ENCODE data around the gene RELN. TPM values are rescaled to one million over a fixed set of nuclear protein-coding genes. Genes with fewer than 3 reads are reported as not detected.
"Not testable (repeated sequence)": the region's sequence is repeated elsewhere in the genome, so short reads cannot be mapped to it uniquely, and the experiment has no call there.

RELN gene
- total RNA-seq, 1 donor from 2014 or later = 0.11 TPM

DNA sequence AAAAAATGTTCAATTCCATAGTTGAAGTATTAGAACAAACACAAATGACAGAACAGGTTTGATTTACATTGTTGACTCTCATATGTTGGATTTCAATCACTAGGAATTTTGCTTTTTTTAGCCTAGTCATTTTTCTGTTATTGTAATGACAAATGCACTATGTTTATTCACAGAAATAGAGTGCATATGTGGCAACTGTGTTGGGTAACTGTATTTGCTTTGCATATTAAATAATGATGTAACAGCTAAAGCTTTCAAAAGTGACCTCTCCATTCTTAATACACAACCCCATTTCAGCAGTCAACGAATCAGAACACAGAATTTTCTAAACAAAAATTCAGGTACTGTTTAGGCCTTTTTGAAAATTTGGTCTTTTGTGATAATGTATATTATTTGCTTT is 489.5 kb downstream of the RELN start:
- Histone ChIP-seq H3K36me3 (no peaks in the 10 kb centered on the region), H3K9me3 (no peaks in the 10 kb centered on the region), H3K4me3 (no peak overlapping the region), H3K27me3 (no peaks in the 10 kb centered on the region), H3K4me1 (no peaks in the 10 kb centered on the region), H3K27ac (no peak overlapping the region)
- intact Hi-C loops (cut with DNase I) = no loop called here
- TF ChIP-seq, protein P1, sequence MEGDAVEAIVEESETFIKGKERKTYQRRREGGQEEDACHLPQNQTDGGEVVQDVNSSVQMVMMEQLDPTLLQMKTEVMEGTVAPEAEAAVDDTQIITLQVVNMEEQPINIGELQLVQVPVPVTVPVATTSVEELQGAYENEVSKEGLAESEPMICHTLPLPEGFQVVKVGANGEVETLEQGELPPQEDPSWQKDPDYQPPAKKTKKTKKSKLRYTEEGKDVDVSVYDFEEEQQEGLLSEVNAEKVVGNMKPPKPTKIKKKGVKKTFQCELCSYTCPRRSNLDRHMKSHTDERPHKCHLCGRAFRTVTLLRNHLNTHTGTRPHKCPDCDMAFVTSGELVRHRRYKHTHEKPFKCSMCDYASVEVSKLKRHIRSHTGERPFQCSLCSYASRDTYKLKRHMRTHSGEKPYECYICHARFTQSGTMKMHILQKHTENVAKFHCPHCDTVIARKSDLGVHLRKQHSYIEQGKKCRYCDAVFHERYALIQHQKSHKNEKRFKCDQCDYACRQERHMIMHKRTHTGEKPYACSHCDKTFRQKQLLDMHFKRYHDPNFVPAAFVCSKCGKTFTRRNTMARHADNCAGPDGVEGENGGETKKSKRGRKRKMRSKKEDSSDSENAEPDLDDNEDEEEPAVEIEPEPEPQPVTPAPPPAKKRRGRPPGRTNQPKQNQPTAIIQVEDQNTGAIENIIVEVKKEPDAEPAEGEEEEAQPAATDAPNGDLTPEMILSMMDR (IDR thresholded peaks at IDR 0.05) = no peak
- no peak for DNase-seq (ENCODE audit: low spot score in 2 of 2)

DNA sequence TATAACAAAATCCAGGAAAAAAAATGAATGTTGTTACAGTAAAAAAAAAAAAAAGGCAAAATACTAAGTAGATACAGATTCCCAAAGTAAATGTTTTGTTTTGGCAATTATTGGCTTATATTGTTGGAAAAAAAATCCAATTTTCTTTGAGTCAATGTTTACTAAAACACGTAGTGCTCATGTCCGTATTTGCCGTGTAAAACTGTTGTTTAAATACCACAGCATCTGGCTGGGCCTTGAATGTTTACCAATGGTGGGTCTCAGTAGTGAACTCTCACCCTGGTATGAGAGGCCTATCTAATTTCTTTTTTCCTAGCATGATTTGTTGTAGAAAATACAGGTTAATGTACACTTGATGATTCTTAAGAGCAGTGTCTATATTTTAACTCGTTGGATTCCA is 502.0 kb downstream of the RELN start:
- H3K4me1 ChIP-seq = no peaks in the 10 kb centered on the region
- no peak for DNase-seq (ENCODE audit: low spot score in 2 of 2)
- no peaks in the 10 kb centered on the region for H3K36me3 ChIP-seq
- H3K4me3 ChIP-seq = no peak overlapping the region
- H3K9me3 ChIP-seq = no peaks in the 10 kb centered on the region
- TF ChIP-seq, protein P1 (IDR thresholded peaks at IDR 0.05) = no peak
- no peaks in the 10 kb centered on the region for H3K27me3 ChIP-seq
- intact Hi-C loops (cut with DNase I) = no loop called here
- no peak overlapping the region for H3K27ac ChIP-seq

DNA sequence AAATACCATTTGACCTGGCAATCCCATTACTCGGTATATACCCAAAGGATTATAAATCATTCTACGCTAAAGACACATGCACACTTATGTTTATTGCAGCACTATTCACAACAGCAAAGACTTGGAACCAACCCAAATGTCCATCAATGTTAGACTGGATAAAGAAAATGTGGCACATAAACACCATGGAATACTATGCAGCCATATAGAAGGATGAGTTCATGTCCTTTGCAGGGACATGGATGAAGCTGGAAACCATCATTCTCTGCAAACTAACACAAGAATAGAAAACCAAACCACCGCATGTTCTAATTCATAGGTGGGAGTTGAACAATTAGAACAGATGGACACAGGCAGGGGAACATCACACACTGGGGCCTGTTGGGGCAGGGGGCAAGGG is 502.6 kb downstream of the RELN start:
- H3K36me3 ChIP-seq; H3K27me3 ChIP-seq; H3K27ac ChIP-seq; H3K4me1 ChIP-seq; DNase-seq (ENCODE audit: low spot score in 2 of 2); H3K4me3 ChIP-seq; H3K9me3 ChIP-seq; intact Hi-C loops (cut with DNase I): not testable (repeated sequence)

DNA sequence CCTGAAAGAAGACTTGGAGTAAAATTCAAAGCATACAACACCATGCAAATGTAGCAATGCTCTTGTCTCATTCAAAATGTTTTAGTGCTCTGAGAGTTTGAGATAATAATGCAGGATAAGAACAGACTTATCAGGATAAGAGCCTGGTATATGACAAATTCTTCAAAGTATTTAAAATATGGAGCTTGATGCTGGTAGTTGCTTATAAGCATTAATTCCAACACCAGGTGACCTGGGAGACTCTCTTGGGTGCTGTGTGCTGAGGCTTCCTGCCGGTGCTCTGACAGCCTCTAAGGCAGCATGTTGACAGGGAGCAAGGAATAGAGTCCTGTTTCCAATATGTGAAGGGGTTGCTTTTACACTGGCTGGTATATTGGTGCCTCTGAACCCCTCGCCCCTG is 508.7 kb downstream of the RELN start:
- H3K9me3 ChIP-seq = no peaks in the 10 kb centered on the region
- intact Hi-C loops (cut with DNase I) = no loop called here

DNA sequence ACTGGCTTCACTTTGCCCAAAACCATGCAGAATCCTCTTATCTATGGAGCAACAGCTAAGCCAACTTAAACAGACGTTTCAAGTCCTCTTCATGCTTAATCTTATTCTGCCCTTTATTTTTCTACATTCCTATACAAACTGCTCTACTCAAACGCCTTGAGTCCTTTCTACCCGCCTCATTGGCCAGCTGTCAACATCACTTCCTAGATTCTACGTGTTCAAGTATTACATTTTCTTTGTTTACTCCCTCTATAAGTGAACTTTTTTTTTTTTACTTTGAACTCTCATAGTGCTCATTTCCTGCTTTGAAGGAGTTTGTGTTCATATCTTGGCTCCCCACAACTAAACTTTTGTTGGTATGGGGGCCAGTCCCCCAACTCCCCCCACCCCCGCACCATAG is 514.5 kb downstream of the RELN start:
- Histone ChIP-seq H3K27ac (no peak overlapping the region), H3K27me3 (no peaks in the 10 kb centered on the region), H3K9me3 (no peaks in the 10 kb centered on the region), H3K4me1 (no peaks in the 10 kb centered on the region), H3K36me3 (no peaks in the 10 kb centered on the region), H3K4me3 (no peak overlapping the region)
- no peak for DNase-seq (ENCODE audit: low spot score in 2 of 2)
- intact Hi-C loops (cut with DNase I) = no loop called here
- TF ChIP-seq, protein P1 (IDR thresholded peaks at IDR 0.05) = no peak

More for the DNA sequence above, 508.7 kb downstream of the RELN start:
- no peak for DNase-seq (ENCODE audit: low spot score in 2 of 2)
- no peaks in the 10 kb centered on the region for H3K36me3 ChIP-seq
- no peak overlapping the region for H3K4me3 ChIP-seq
- TF ChIP-seq, protein P1 (IDR thresholded peaks at IDR 0.05) = no peak
- no peaks in the 10 kb centered on the region for H3K4me1 ChIP-seq
- H3K27me3 ChIP-seq = no peaks in the 10 kb centered on the region
- H3K27ac ChIP-seq = no peak overlapping the region

DNA sequence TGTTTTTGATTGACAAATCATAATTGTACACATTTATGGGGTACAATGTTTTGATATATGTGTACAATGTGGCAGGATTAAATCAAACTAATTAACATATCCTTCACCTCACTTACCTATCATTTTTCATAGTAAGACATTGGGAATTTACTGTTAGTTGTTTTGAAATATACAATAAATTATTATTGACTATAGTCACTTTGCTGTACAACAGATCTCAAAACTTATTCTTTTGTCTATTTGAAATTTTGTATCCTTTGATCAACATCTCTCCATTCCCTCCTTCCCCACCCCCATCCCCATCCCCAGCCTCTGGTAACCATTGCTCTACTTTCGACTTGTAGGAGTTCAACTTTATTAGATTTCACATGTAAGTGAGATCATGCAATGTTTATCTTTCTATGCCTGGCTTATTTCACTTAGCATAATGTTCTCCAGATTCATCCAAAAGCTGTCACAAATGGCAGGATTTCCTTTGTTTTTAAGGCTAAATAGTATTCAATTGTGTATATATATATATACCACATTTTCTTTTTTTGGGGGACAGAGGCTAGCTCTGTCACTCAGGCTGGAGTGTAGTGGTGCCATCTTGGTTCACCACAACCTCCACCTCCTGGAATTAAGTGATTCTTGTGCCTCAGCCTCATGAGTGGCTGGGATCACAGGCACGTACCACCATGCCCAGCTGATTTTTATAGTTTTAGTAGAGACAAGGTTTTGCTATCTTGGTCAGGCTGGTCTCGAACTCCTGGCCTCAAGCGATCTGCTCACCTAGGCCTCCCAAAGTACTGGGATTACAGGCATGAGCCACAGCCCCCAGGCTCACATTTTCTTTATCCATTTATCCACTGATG is 520.1 kb downstream of the RELN start:
- no peaks in the 10 kb centered on the region for H3K9me3 ChIP-seq
- H3K4me3 ChIP-seq = no peak overlapping the region
- intact Hi-C loops (cut with DNase I) = no loop called here
- H3K27me3 ChIP-seq = no peaks in the 10 kb centered on the region
- TF ChIP-seq, protein P1 (IDR thresholded peaks at IDR 0.05) = no peak
- no peak overlapping the region for H3K27ac ChIP-seq
- DNase-seq (ENCODE audit: low spot score in 2 of 2) = no peak
- H3K36me3 ChIP-seq = no peaks in the 10 kb centered on the region
- no peaks in the 10 kb centered on the region for H3K4me1 ChIP-seq
